ENCODE measurements around the gene SLC35G3. TPM values are rescaled to one million over a fixed set of nuclear protein-coding genes. Genes with fewer than 3 reads are reported as not detected.
"Not testable (repeated sequence)": the region's sequence is repeated elsewhere in the genome, so short reads cannot be mapped to it uniquely, and the experiment has no call there.

Gene SLC35G3
- total RNA-seq, 1 experiment from 2014 or later = not detected

DNA sequence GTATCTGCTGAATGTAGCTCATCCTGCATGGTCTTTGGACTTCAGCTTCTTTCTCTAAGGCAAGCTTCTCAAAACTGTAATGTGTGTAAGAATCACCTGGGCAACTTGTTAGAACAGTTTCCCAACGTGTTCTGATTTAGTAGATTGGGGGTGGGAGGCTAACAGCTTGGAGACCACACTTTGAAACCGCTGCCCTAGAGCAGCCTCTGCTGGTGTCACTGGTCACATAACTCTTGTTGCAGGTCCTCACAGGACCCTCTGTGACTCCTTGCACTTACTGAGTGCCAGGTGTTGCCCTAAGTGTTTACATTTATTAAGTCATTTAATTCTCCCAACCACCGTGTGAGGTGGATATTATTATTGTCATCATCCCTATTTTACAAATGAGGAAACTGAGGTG lies 9.9 kb downstream of the SLC35G3 start:
- H3K9me3 ChIP-seq (ENCODE audit: low read length) = no peaks in the 10 kb centered on the region
- ChIA-PET POLR2A (ENCODE audit: unreplicated experiment) (no interaction called here), CTCF (no interaction called here)
- H3K79me2 ChIP-seq (ENCODE audit: low read length) = no peaks in the 10 kb centered on the region
- intact Hi-C loops (cut with micrococcal nuclease) = no loop called here
- H3K4me3 ChIP-seq (ENCODE audit: low read length) = no peak overlapping the region
- no peak for ATAC-seq
- TF ChIP-seq EZH2phosphoT487 (IDR thresholded peaks at IDR 0.05; ENCODE audit: borderline replicate concordance, low read length) (no peak), EZH2 (IDR thresholded peaks at IDR 0.05; ENCODE audit: low read length, unreplicated experiment) (no peak), CTCF (conservative IDR thresholded peaks at IDR 0.05; ENCODE audit: low read depth, low read length) (no peak)
- H2AFZ ChIP-seq (ENCODE audit: low read length) = no peak overlapping the region
- H3K36me3 ChIP-seq (ENCODE audit: low read depth, low read length) = no peaks in the 10 kb centered on the region
- peaks cover 11% of the 10 kb centered on the region; the same call in 1 of the 2 replicates for H3K27me3 ChIP-seq (ENCODE audit: low read length)
- H4K20me1 ChIP-seq (ENCODE audit: low read length) = no peaks in the 10 kb centered on the region
- BruUV-seq (replicated peaks) = no TSS peak
- H3K4me2 ChIP-seq (ENCODE audit: low read length) = no peak overlapping the region
- H3K9me2 ChIP-seq (replicated peaks; ENCODE audit: low read length) = no peaks in the 10 kb centered on the region
- no peak overlapping the region for H3K9ac ChIP-seq (ENCODE audit: low read length)
- no peak for DNase-seq
- no peaks in the 10 kb centered on the region for H3F3A ChIP-seq (ENCODE audit: low read length, unreplicated experiment)
- no peak overlapping the region for H3K27ac ChIP-seq (ENCODE audit: low read length)
- no peaks in the 10 kb centered on the region for H3K4me1 ChIP-seq (ENCODE audit: insufficient read depth, low read length)

- no peak overlapping the region for H3K9ac ChIP-seq (ENCODE audit: low read length)
- ATAC-seq (no peak), DNase-seq (no peak)
- H3K9me2 ChIP-seq (replicated peaks; ENCODE audit: low read length) = no peaks in the 10 kb centered on the region
- intact Hi-C loops (cut with micrococcal nuclease) = no loop called here
- no peak overlapping the region for H3K4me2 ChIP-seq (ENCODE audit: low read length)
- H3K4me1 ChIP-seq (ENCODE audit: insufficient read depth, low read length) = no peaks in the 10 kb centered on the region
- TF ChIP-seq CTCF (conservative IDR thresholded peaks at IDR 0.05; ENCODE audit: low read depth, low read length) (no peak), EZH2 (IDR thresholded peaks at IDR 0.05; ENCODE audit: low read length, unreplicated experiment) (no peak), EZH2phosphoT487 (IDR thresholded peaks at IDR 0.05; ENCODE audit: borderline replicate concordance, low read length) (no peak)
- H3K27ac ChIP-seq (ENCODE audit: low read length) = no peak overlapping the region
- ChIA-PET POLR2A (ENCODE audit: unreplicated experiment) (no interaction called here), CTCF (no interaction called here)
- H4K20me1 ChIP-seq (ENCODE audit: low read length) = no peaks in the 10 kb centered on the region
- H3F3A ChIP-seq (ENCODE audit: low read length, unreplicated experiment) = no peaks in the 10 kb centered on the region
- BruUV-seq (replicated peaks) = no TSS peak
- H3K9me3 ChIP-seq (ENCODE audit: low read length) = no peaks in the 10 kb centered on the region
- H3K79me2 ChIP-seq (ENCODE audit: low read length) = no peaks in the 10 kb centered on the region
- no peak overlapping the region for H3K4me3 ChIP-seq (ENCODE audit: low read length)
- no peak overlapping the region for H2AFZ ChIP-seq (ENCODE audit: low read length)
- peaks cover 11% of the 10 kb centered on the region; the same call in 1 of the 2 replicates for H3K27me3 ChIP-seq (ENCODE audit: low read length)
- H3K36me3 ChIP-seq (ENCODE audit: low read depth, low read length) = no peaks in the 10 kb centered on the region
Measured at GRCh38 chr17:35183332-35183731, 10.9 kb downstream of the SLC35G3 start.

DNA sequence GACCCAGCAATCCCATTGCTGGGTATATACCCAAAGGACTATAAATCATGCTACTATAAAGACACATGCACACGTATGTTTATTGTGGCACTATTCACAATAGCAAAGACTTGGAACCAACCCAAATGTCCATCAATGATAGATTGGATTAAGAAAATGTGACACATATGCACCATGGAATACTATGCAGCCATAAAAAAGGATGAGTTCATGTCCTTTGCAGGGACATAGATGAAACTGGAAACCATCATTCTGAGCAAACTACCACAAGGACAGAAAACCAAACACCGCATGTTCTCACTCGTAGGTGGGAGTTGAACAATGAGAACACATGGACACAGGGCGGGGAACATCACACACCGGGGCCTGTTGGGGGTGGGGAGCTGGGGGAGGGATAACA lies 14.8 kb downstream of the SLC35G3 start:
- H3K9me2 ChIP-seq (replicated peaks; ENCODE audit: low read length); H3K79me2 ChIP-seq (ENCODE audit: low read length); H3K27me3 ChIP-seq (ENCODE audit: low read length); H3K9me3 ChIP-seq (ENCODE audit: low read length); H3F3A ChIP-seq (ENCODE audit: low read length, unreplicated experiment); H3K9ac ChIP-seq (ENCODE audit: low read length); H3K4me1 ChIP-seq (ENCODE audit: insufficient read depth, low read length); POLR2A ChIA-PET (ENCODE audit: unreplicated experiment); DNase-seq; CTCF ChIA-PET; BruUV-seq (replicated peaks); H4K20me1 ChIP-seq (ENCODE audit: low read length); H3K4me2 ChIP-seq (ENCODE audit: low read length); H3K4me3 ChIP-seq (ENCODE audit: low read length); ATAC-seq; H3K36me3 ChIP-seq (ENCODE audit: low read depth, low read length); H3K27ac ChIP-seq (ENCODE audit: low read length); H2AFZ ChIP-seq (ENCODE audit: low read length); intact Hi-C loops (cut with micrococcal nuclease): not testable (repeated sequence)
